Measurements from ENCODE around the gene RLBP1. TPM values are rescaled to one million over a fixed set of nuclear protein-coding genes. Genes with fewer than 3 reads are reported as not detected.

The RLBP1 gene
- total and polyA plus RNA-seq, 4 donors = not detected

DNA sequence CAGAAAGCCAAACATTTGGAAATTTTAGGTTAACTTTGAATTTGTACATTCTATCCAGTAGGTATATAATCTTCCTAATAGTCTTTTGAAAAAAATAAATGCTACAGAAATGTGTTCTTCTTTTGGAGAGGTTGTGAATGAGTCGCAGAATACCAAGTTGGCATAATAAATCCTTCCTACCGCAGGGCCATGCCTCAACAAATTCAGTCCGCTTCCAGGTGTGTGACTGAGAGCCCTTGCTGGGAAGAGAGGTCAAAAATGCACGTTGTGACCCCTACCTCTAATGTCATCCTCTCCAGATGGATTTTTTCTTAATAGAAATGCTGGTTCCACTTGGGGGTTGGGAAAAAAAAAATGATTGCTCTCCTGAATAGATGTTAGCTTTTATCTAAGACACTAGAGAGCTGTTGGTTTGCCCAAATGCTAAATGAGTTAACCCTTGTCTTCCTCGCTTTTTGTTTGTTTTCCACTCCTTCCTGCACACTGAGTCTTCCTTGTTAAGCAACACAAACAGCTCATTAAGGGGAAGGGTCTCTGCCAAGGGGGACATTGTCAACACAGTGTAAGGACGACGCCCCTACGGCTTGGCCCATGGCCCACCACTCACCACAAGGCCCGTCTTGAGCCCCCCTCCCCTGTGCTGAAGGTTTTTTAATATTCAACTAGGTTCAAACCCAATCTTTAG, 33.9 kb downstream of the RLBP1 start:
- no peak overlapping the region for H3K9ac ChIP-seq (ENCODE audit: insufficient read depth in 1 of 2, low read length in 2 of 2)
- ATAC-seq (ENCODE audit: insufficient read depth, low FRiP score) (no peak), DNase-seq (no peak)
- TF ChIP-seq, protein P1, sequence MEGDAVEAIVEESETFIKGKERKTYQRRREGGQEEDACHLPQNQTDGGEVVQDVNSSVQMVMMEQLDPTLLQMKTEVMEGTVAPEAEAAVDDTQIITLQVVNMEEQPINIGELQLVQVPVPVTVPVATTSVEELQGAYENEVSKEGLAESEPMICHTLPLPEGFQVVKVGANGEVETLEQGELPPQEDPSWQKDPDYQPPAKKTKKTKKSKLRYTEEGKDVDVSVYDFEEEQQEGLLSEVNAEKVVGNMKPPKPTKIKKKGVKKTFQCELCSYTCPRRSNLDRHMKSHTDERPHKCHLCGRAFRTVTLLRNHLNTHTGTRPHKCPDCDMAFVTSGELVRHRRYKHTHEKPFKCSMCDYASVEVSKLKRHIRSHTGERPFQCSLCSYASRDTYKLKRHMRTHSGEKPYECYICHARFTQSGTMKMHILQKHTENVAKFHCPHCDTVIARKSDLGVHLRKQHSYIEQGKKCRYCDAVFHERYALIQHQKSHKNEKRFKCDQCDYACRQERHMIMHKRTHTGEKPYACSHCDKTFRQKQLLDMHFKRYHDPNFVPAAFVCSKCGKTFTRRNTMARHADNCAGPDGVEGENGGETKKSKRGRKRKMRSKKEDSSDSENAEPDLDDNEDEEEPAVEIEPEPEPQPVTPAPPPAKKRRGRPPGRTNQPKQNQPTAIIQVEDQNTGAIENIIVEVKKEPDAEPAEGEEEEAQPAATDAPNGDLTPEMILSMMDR (IDR thresholded peaks at IDR 0.05; ENCODE audit: control extremely low read depth, extremely low read depth) = no peak
- 74 to 91% methylated on average over 9 of the region's 9 CpGs for WGBS, 2 donors
- peaks cover 0 to 16% (median 0%) of the 10 kb centered on the region in 5 donors for H3K4me1 ChIP-seq (ENCODE audit: control insufficient read depth in 5 of 5, insufficient read depth in 5 of 5, low read length in 5 of 5)
- no peak overlapping the region for H3K4me3 ChIP-seq
- H3K27me3 ChIP-seq (ENCODE audit: control insufficient read depth in 3 of 3, insufficient read depth in 3 of 3, low read length in 2 of 3) = no peaks in the 10 kb centered on the region
- H3K9me3 ChIP-seq (ENCODE audit: control insufficient read depth in 4 of 4, insufficient read depth in 3 of 4, low read length in 3 of 4) = no peaks in the 10 kb centered on the region
- peaks cover 9 to 46% (median 24%) of the 10 kb centered on the region in 4 donors for H3K36me3 ChIP-seq (ENCODE audit: control insufficient read depth in 4 of 4, insufficient read depth in 4 of 4, low read length in 4 of 4)
- no peak overlapping the region for H3K27ac ChIP-seq (ENCODE audit: low read depth in 1 of 2, low read length in 1 of 2)

DNA sequence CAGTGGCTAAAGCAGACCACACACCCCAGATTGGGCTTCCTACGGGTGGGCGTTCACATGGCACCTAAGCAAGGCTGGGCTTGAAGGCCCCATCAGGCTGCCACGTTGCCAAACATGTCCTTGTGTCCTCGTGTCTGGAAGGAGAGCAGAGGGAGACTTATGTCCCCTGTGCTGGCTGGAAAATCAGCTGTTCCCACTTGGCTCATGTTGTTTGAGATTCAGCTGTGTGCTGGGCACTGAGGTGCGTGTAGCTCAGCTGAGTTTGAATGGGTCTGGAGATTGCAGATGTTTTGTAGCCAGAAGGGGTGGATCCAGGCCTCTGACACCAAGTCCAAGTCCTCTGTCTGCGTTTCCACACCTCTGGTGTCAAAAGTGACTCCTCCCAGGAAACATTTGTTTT, 34.6 kb downstream of the RLBP1 start:
- no peak overlapping the region for H3K9ac ChIP-seq (ENCODE audit: insufficient read depth in 1 of 2, low read length in 2 of 2)
- no peak overlapping the region for H3K4me3 ChIP-seq
- 81 to 87% methylated on average over 6 of the region's 6 CpGs for WGBS, 2 donors
- H3K36me3 ChIP-seq (ENCODE audit: control insufficient read depth in 4 of 4, insufficient read depth in 4 of 4, low read length in 4 of 4) = peaks cover 9 to 43% (median 24%) of the 10 kb centered on the region in 4 donors
- TF ChIP-seq, protein P1 (IDR thresholded peaks at IDR 0.05; ENCODE audit: control extremely low read depth, extremely low read depth) = no peak
- ATAC-seq (ENCODE audit: insufficient read depth, low FRiP score) (no peak), DNase-seq (no peak)
- no peaks in the 10 kb centered on the region for H3K9me3 ChIP-seq (ENCODE audit: control insufficient read depth in 4 of 4, insufficient read depth in 3 of 4, low read length in 3 of 4)
- H3K27me3 ChIP-seq (ENCODE audit: control insufficient read depth in 3 of 3, insufficient read depth in 3 of 3, low read length in 2 of 3) = no peaks in the 10 kb centered on the region
- H3K4me1 ChIP-seq (ENCODE audit: control insufficient read depth in 5 of 5, insufficient read depth in 5 of 5, low read length in 5 of 5) = peaks cover 0 to 16% (median 0%) of the 10 kb centered on the region in 5 donors
- no peak overlapping the region for H3K27ac ChIP-seq (ENCODE audit: low read depth in 1 of 2, low read length in 1 of 2)

DNA sequence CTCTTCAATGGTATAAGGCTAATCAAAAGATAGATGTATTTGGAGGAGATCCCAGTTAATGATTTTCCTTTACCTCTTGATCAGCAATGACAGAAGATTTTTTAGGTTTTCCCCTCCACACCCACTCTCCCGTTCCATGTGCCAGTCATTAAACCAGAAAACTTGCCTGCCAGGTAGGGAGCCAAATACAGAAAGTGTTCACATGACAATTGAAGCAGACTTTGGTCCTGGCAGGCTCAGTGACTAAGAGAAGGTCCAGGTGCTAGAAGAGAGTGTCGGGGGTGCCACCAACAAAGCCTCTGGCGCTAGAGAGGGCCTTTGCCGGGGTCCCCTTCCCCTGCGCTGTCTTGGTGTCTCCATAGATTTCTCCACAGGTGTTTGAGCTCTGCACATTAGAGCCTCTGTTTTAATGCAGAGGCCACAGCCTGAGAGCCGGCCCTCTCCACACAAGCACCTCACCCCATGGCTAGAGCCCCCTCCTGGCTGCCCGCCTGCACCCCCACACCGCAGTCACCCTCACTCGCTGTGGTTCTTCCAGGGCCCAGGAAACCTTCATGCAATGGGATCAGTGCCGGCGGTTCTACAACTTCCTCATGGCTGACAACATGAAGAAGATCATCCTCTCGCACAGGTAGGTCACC, 36.4 kb downstream of the RLBP1 start:
- Histone ChIP-seq H3K4me3 (no peak overlapping the region), H3K36me3 (ENCODE audit: control insufficient read depth in 4 of 4, insufficient read depth in 4 of 4, low read length in 4 of 4) (peaks cover 9 to 35% (median 19%) of the 10 kb centered on the region in 4 donors), H3K27ac (ENCODE audit: low read depth in 1 of 2, low read length in 1 of 2) (no peak overlapping the region), H3K9me3 (ENCODE audit: control insufficient read depth in 4 of 4, insufficient read depth in 3 of 4, low read length in 3 of 4) (no peaks in the 10 kb centered on the region), H3K4me1 (ENCODE audit: control insufficient read depth in 5 of 5, insufficient read depth in 5 of 5, low read length in 5 of 5) (peaks cover 0 to 16% (median 0%) of the 10 kb centered on the region in 5 donors), H3K27me3 (ENCODE audit: control insufficient read depth in 3 of 3, insufficient read depth in 3 of 3, low read length in 2 of 3) (no peaks in the 10 kb centered on the region), H3K9ac (ENCODE audit: insufficient read depth in 1 of 2, low read length in 2 of 2) (no peak overlapping the region)
- WGBS, 2 donors = 94 to 98% methylated on average over 12 of the region's 12 CpGs
- TF ChIP-seq, protein P1 (IDR thresholded peaks at IDR 0.05; ENCODE audit: control extremely low read depth, extremely low read depth) = no peak
- no peak for ATAC-seq (ENCODE audit: insufficient read depth, low FRiP score)
- no peak for DNase-seq

Data from lung (tissue), 12 donors.